Stimulated activated CD8-positive, alpha-beta memory T cell treated with anti-CD3 and anti-CD28 coated beads, Interleukin-12 subunit alpha, Interleukin-12 subunit beta, amount 100 ng/mL, for 1 hour (primary cell): Measurements from ENCODE around the gene KIAA0513.

ENCODE experiments used
- DNase-seq: peaks from one replicate; pipeline ENCODE4 v3.0.0-alpha.2; 2020; ENCODE audit warnings: low read depth

Gene KIAA0513

GRCh38 chr16:85137323-85138072 lies 109.9 kb downstream of the KIAA0513 start:
- DNase-seq = no peak

GRCh38 chr16:85138073-85138824 lies 110.7 kb downstream of the KIAA0513 start:
- DNase-seq = no peak

DNA sequence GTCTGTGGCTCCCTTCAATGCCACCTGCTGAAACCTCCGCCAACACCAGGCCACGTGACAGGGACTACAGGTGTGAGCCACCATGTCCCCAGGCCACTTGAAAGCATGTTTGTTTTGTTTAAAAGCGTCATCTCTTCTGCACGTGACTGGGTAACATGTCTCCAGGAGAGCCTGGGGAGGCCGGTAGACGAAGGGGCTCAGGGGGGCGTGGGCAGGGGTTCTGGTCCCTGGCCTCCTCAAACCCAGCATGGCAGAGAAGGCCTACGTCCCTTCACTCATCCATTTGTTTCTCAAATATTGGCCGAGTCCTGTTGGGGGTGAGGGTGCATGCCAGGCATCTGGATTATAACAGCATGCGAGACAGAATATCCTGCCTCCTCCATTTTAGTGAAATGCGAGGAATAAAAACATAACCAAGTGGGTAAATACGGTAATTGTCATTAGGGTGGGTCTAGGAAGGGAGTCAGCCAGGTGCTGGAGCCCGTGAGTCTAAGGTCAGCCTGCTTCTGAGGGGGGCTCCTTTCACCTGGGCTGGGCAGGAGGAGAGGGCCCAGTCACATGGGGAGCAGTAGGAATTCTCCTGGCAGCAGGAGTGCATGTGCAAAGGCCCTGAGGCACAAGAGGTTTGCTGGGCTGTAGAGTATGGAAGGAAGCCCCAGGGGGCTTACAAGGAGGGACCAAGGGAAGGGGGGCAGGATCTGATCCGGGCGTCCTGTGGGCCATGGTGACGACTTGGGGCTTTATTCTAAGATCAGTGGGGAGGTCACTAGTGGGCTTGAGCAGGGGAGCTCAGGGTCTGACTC lies 111.4 kb downstream of the KIAA0513 start:
- no peak for DNase-seq

DNA sequence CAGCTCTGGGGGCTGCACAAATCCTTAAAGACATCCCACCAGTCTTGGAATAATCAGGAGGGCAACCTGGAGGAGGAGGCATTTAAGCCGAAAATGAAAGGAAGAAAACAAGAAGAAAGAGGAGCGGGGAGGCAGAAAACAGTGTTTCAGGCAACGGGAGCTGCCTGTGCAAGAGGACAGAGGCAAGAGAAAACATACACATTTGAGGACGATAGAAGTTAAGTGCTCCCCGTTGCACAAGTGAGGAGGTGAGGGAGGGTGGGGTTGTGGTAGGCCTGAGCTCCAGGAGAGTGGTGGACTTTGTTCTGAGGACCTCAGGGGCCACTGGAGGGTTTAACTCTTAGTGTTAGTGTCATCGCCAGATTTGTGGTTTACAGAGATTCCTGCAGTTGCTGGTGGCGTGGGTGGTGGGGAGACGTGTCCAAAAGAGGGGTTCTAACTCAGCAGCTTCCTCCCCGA lies 112.3 kb downstream of the KIAA0513 start:
- no peak for DNase-seq

DNA sequence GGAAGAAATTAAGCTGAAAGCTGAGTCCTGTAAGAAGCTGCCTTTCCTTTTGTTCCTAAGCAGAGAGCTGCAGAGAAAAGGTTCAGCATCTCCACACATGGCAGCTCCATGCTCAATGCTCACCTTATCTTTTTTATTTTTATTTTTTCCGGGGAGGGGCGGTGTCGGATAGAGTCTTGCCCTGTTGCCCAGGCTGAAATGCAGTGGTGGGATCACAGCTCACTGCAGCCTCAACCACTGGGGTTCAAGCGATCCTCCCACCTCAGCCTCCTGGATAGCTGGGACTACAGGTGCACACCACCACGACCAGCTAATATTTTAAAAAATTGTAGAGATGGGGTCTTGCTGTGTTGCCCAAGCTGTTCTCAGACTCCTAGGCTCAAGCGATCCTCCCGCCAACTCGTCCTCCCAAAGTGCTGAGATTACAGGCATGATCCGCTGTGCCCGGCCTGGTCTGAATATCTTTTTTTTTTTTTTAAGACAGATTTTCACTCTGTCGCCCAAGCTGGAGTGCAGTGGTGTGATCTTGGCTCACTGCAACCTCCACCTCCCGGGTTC lies 112.9 kb downstream of the KIAA0513 start:
- DNase-seq = no peak

DNA sequence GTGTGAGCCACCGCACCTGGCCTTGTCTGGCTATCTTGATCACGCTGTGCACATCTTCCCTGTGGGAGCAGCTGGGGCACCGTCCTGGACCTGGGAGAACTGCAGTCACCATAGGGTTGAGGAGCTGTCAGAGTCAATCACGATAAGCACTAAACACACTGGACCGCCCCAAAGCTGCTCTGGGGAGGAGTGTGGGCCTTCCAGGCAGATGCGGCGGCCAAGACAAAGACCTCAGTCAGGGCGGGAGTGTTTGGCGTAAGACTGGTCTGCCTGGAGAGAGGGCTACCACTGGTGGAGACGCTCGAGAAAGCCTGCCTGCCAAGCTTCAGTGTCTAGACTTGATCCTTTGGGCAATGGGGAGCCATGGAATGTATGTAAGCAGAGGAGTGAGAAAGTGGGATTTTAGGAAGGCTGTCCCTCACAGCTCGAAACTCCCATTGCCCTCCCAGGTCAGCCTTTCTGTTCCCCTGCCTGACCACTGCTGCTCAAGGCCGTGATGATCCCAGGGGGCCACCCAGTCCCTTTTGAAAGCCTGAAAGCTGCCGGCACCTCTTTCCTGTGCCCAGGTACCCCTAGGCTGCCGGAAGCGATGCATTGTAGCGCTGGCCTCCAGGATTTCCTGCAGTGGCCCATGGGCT lies 114.0 kb downstream of the KIAA0513 start:
- no peak for DNase-seq

- DNase-seq = no peak
Measured at GRCh38 chr16:85142129-85142513, 114.5 kb downstream of the KIAA0513 start.

DNA sequence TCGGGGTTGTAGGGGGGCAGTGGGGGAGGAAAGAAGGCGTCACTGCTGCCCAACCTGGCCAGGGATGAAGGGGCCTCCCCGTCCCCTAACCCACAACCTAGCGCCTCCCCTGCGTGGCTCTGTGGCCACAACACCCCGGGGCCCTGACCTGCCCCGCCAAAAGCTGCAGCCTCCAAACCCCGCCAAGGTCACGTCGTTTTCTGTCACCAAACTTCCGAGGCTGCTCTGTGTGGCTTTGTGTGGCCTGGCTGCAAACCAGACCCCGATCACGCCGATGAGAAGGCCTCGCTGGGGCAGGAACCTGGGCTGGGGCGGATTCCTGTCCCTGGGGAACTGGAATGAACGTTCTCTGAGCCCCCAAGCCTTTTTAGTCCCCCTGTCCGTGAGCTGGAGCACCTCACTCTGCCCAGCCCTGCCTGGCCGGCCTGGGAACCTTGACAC lies 115.2 kb downstream of the KIAA0513 start:
- DNase-seq = no peak
